Spinal cord (tissue), 10 donors: ENCODE data around the gene CDIPT. TPM values are rescaled to one million over a fixed set of nuclear protein-coding genes. Genes with fewer than 3 reads are reported as not detected.
A peak's percentile ranks its signal among the peaks of the same experiment; 100 is the strongest.
"Not testable (repeated sequence)": the region's sequence is repeated elsewhere in the genome, so short reads cannot be mapped to it uniquely, and the experiment has no call there.

Source experiments
- DNase-seq, 6 donors: peaks; one replicate each; pipeline versions ENCODE4 v3.0.0 to v3.0.0-alpha.2; 2013 to 2015; ENCODE audit warnings: low spot score in 6 of 6, low read depth in 4 of 6
- H3K27ac ChIP-seq: one replicate; pipeline ENCODE4 v1.5.1; 2013; ENCODE audit warnings: low read depth, low read length, control low read depth
- H3K27me3 ChIP-seq: one replicate; pipeline ENCODE4 v1.6.1; 2013; ENCODE audit warnings: low read length; ENCODE audit not compliant: control insufficient read depth, insufficient read depth
- H3K36me3 ChIP-seq: one replicate; pipeline ENCODE4 v1.6.1; 2013; ENCODE audit warnings: low read length; ENCODE audit not compliant: control insufficient read depth, insufficient read depth
- H3K4me1 ChIP-seq: one replicate; pipeline ENCODE4 v1.6.1; 2013; ENCODE audit warnings: low read length; ENCODE audit not compliant: control insufficient read depth, insufficient read depth
- H3K4me3 ChIP-seq: one replicate; pipeline ENCODE4 v1.5.1; 2013; ENCODE audit warnings: low read depth, low read length, control low read depth
- H3K9me3 ChIP-seq: one replicate; pipeline ENCODE4 v1.6.1; 2013; ENCODE audit warnings: low read length; ENCODE audit not compliant: control insufficient read depth, insufficient read depth
- whole genome bisulfite sequencing: methylation state at CpG from one replicate; pipeline ENCODE4 v1.1.5; 2013; ENCODE audit warnings: missing lambda C conversion rate; ENCODE audit not compliant: insufficient coverage; 5-methylcytosine and 5-hydroxymethylcytosine counted together
- polyA plus RNA-seq, 2 donors: library from polyadenylated mRNA; unstranded; fragments of 120-200 nt; gene quantifications; one replicate each; pipeline ENCODE4 v1.2.1, GENCODE V29; 2013; ENCODE audit not compliant: insufficient read length in 2 of 2
- total RNA-seq, 2 donors: library from RNA; depleted of rRNA in 1 of 2; stranded (reverse); fragments of 120-200 nt in 1 of 2; fragments of >200 nt in 1 of 2; gene quantifications; one replicate each; pipeline versions ENCODE4 v1.2.3 to v1.2.4, GENCODE V29; 2013 to 2014
- donor health status: healthy.

CDIPT gene
- total and polyA plus RNA-seq, 4 donors = 51.3 to 121 (median 90.7) TPM

DNA sequence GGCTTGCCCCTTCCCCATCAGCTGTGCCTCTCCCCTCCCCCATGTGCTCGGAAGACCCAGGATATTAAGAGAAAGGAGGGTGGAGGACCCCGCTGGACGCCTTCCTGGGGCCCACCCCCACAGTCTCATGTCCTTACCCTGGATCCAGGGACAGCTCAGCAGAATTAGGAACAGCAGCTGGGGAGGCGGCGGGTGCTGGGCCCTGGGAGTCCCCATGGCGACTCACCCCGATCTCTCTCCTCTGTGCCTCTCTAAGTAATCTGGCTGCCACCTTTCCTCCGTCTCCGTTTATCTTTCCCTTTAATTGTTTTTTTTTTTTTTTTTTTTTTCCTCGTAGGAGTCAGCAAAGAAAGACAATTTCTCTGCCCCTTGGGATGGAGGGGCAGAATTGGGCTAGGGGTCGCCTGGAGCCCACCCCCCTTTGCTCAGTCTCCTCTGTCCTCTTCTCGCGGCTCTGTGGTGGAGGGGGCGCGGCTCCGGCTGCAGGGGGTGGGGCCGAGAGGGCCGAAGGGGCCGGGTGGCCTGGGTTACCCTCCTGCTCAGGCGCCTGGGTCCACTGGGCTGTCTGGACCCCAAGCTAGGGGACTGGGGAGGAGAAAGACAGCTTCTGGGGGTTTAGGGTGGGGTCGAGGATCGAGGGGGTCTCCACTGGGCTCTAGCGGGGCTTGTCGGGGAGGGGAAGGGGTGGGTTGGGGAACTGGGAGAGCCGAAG, 35.9 kb upstream of the CDIPT start:
- Histone ChIP-seq H3K4me1 (peaks cover 44% of the 10 kb centered on the region), H3K4me3 (peak overlapping the region; percentile 35), H3K27ac (no peak overlapping the region), H3K27me3 (peaks cover 12% of the 10 kb centered on the region), H3K36me3 (peaks cover 19% of the 10 kb centered on the region), H3K9me3 (no peaks in the 10 kb centered on the region)
- under 1% methylated on average over 17 of the region's 25 CpGs for WGBS
- peak in 1 of 6 donors; percentile 23 for DNase-seq

- Histone ChIP-seq H3K27ac (no peak overlapping the region), H3K9me3 (no peaks in the 10 kb centered on the region), H3K4me1 (peaks cover 44% of the 10 kb centered on the region), H3K4me3 (peak overlapping the region; percentile 35), H3K36me3 (peaks cover 20% of the 10 kb centered on the region), H3K27me3 (peaks cover 12% of the 10 kb centered on the region)
- WGBS = 9% methylated on average over 8 of the region's 9 CpGs
- peak in 2 of 6 donors; percentile 22 to 62 for DNase-seq
These were observed 35.2 kb upstream of the CDIPT start for GRCh38 chr16:29898135-29898803.

GRCh38 chr16:29897333-29897732, 34.3 kb upstream of the CDIPT start:
- Histone ChIP-seq H3K36me3 (peaks cover 28% of the 10 kb centered on the region), H3K27ac (no peak overlapping the region), H3K4me3 (no peak overlapping the region), H3K4me1 (peaks cover 47% of the 10 kb centered on the region), H3K9me3 (no peaks in the 10 kb centered on the region), H3K27me3 (peaks cover 12% of the 10 kb centered on the region)
- no peak for DNase-seq
- 38% methylated on average over 4 of the region's 4 CpGs for WGBS

DNA sequence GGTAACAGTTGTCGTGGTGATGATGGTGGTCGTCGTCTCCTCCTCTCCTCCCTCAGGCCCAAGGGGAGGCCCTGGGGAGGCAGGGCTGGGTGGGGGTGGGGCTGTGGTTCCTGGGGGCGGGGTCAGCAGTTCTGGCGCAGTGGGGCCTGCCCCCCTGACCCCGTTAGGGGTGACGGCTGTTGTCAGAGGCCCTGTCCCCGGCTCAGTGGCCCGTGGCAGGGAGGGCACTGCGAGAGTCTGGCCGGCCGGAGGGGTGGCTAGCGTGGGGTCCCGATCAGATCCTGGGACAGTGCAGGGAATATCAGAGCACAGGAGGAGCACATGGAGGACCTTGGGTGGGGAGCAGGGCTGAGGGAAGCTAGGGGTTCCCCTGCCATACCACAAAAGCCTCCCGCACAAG, 33.8 kb upstream of the CDIPT start:
- H3K36me3 ChIP-seq = peaks cover 28% of the 10 kb centered on the region
- 31% methylated on average over 11 of the region's 15 CpGs for WGBS

GRCh38 chr16:29894352-29894751, 31.3 kb upstream of the CDIPT start:
- Histone ChIP-seq H3K27me3 (peaks cover 12% of the 10 kb centered on the region), H3K4me3 (no peak overlapping the region), H3K36me3 (peaks cover 28% of the 10 kb centered on the region), H3K4me1 (peaks cover 24% of the 10 kb centered on the region), H3K27ac (no peak overlapping the region), H3K9me3 (no peaks in the 10 kb centered on the region)
- 82% methylated on average over 3 of the region's 4 CpGs for WGBS
- no peak for DNase-seq

More for the DNA sequence above, 33.8 kb upstream of the CDIPT start:
- no peak overlapping the region for H3K4me3 ChIP-seq
- H3K9me3 ChIP-seq = no peaks in the 10 kb centered on the region
- DNase-seq = no peak
- H3K27me3 ChIP-seq = peaks cover 12% of the 10 kb centered on the region
- H3K27ac ChIP-seq = no peak overlapping the region
- H3K4me1 ChIP-seq = peaks cover 46% of the 10 kb centered on the region

GRCh38 chr16:29893553-29893952, 30.5 kb upstream of the CDIPT start:
- Histone ChIP-seq H3K4me3 (no peak overlapping the region), H3K27me3 (peaks cover 6% of the 10 kb centered on the region), H3K36me3 (peaks cover 29% of the 10 kb centered on the region), H3K27ac (no peak overlapping the region), H3K4me1 (peaks cover 16% of the 10 kb centered on the region), H3K9me3 (no peaks in the 10 kb centered on the region)
- DNase-seq = no peak
- WGBS = no CpG with 5 or more reads among the region's 3 CpGs

DNA sequence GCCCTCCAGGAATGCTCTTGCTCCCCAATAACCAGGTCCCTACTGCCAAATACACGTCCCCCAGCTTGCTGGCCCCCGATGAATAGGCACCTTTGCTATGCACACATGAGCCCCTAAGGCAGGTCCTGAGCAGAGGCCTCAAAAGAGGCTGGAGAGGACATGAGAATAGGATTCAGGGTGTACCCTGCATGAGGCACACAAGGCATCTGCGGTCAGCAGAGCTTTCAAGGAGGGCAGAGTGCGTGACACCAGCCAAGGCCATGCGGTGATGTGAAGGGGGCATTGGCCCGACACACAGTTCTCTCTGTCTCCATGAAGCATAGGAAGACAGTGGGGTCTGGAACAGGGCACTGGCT, 29.4 kb upstream of the CDIPT start:
- no peaks in the 10 kb centered on the region for H3K27me3 ChIP-seq
- no peak for DNase-seq
- H3K36me3 ChIP-seq = peaks cover 37% of the 10 kb centered on the region
- no peaks in the 10 kb centered on the region for H3K9me3 ChIP-seq
- WGBS = 96% methylated on average over 5 of the region's 6 CpGs
- peaks cover 5% of the 10 kb centered on the region for H3K4me1 ChIP-seq
- no peak overlapping the region for H3K27ac ChIP-seq
- no peak overlapping the region for H3K4me3 ChIP-seq

DNA sequence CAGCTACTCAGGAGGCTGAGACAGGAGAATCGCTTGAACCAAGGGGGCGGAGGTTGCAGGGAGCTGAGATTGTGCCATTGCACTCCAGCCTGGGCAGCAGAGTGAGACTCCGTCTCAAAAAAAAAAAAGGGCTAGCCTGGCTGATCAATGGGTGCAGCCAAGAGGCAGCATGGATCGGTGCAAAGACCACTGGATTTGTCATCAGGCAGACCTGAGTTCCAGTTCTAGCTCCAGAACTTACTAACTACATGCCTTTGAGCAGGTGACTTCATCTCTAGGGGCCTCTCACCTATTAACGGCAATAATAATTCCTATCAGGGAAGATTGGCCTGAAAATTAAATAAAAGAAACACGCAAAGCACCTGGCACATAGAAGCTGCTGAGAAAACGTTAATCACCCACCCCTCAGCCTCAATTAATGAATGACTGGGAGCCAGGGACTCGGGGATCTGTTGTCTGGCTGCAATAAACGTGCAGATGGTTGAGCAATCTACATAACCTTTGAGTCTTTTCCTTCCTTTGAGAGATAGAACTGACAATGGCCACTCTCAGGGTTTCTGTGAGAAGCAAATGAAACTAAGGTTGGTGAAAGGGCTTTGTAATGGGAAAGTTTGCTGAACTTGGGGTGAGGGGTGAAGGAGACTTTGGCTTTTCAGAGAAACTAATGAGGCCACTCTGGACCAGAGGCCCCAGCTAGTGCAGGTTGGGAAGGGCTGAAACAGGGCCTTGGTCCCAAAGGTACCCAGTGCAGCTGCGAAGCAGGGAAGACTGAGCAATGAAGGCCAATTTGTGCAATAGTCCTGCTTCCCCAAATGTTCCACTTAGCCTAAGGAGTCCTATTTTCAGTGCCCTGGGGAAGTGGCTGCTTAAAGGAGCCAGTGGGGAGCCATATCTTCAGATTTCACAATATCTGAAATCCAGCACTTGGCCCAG, 28.8 kb upstream of the CDIPT start:
- H3K9me3 ChIP-seq = no peaks in the 10 kb centered on the region
- WGBS = 74% methylated on average over 4 of the region's 10 CpGs
- H3K27me3 ChIP-seq = no peaks in the 10 kb centered on the region
- H3K36me3 ChIP-seq = peaks cover 41% of the 10 kb centered on the region
- DNase-seq = no peak
- H3K4me3 ChIP-seq = no peak overlapping the region
- peaks cover 3% of the 10 kb centered on the region for H3K4me1 ChIP-seq
- H3K27ac ChIP-seq = no peak overlapping the region

DNA sequence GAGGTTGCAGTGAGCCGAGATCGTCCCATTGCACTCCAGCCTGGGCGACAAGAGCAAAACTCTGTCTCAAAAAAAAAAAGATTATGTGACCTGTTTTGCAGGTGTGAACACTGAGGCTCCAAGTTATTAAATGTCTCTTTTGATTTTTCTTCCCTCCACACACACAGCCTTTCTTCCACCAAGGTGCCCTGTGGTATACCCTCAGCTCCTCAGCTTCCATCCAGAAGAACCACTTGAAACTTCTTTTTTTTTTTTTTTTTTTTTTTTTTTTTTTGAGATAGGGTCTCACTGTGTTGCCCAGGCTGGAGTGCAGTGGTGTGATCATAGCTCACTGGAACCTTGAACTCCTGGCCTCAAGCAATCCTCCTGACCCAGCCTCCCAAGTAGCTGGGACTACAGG, 26.3 kb upstream of the CDIPT start:
- DNase-seq, H3K27me3 ChIP-seq, H3K9me3 ChIP-seq, H3K4me3 ChIP-seq, H3K27ac ChIP-seq, H3K4me1 ChIP-seq: not testable (repeated sequence)
- peaks cover 39% of the 10 kb centered on the region for H3K36me3 ChIP-seq
- 87% methylated on average over 3 of the region's 3 CpGs for WGBS
